OCI-M1 (cell line): Measurements from ENCODE around the gene C3orf62.

ENCODE experiments used
- DNase-seq: peaks from one replicate; lab custom pipeline; 2025; lab: John Stamatoyannopoulos, UW

Gene C3orf62

DNA sequence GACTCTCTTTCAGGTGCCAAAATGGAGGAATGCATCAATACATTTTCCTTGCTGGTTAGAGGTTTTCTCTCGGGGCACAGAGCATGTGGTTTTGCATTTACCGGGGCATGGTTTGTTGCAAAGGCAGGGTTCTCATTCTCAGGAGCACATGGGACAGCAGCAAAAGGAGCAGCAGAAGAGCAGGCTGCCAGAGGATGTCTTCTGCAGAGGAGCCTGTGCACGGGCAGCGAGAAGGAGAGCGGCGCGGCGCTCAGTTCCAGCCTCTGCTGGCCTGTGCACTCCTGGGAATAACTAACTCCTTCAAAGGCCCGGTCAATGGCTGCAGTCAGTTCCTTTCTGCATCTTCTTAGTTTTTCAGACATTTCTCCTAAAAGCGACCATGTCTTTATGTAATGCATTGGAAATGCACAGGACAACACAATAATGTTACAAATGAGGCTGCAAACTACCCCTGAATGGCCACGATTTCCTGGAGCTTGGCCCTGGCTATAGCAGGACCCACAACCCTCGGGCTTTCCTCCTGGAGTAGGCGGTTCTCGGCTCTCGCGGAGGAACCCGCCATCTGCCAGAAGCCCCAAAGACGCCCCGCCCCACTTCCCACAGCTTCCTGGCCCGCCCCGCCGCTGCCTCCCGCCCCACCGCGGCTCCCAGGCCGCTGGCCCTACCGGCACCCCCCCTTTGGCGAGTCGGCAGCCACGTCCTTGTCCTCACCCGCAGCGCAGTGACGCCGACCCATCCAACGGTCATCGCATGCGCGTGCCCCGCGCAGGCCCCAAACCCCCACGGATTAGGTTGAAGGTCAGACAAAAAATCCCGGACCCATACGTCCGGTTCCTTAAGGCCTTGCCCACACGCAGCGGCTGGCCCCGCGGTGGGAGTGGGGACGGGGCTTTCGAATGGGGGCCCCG lies at the start of gene C3orf62:
C3orf62 (minus strand) TSS at position 758 of the 908 bp plus-strand sequence; CDS start at position 398, 360 bp downstream.
- peak; percentile 71 for DNase-seq

- DNase-seq: no peak
Measured at GRCh38 chr3:49324768-49325167, 47.7 kb upstream of the C3orf62 start.

GRCh38 chr3:49316696-49317457 lies 39.8 kb upstream of the C3orf62 start:
- DNase-seq: no peak

DNA sequence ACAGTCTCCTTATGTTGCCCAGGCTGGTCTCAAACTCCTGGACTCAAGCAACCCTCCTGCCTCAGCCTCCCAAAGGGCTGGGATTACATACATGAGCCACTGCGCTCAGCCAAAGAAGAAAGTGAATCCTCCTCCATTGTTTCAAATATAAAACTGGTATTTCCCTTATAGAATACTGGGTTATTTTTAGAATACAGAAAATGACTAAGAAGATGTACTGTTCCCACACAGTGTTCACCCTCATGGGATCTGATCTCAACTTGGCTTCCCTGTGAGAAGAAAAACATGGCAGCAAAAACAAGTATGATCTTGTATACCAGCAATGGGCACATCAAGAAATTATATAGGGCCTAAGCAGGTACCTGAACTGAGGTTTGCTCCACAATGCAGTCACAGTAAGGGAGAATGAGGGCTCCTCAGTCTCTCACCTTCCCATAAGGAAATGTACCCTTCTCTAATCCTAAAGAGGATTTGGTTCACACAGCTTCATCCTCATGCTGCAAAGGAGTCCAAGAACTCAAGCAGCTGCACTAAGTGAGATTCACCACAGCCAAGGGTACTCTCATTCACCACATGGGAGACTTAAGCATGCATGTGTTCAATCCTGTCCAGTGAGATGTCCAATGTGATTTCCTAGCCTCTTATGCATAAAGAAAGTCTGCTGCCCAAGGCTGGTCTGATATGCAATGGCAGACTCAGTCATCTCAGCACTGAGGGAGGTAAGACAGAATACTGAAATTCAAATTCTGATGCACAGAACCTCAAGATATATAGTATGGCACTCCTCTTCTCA lies 37.1 kb upstream of the C3orf62 start:
- DNase-seq: no peak

DNA sequence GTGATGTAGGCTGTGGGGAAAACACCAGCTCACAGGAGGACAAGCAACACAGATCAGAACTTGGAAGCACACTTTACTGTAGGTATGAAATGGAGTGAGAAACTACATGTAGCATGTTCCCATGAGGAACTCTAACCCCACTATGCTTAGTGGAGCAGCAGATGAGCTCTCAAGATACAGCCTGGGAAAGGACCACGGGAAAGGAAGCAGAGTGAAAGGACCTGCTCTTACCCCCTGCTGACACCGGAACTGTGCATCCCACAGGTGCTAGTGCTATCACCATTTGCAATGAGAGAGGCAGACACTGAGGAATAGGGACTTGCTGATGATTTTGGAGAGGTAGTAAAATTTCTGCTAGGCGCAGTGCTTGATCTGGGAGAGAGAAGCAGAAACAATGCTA lies 34.3 kb upstream of the C3orf62 start:
- no peak for DNase-seq

GRCh38 chr3:49310677-49311076 lies 33.6 kb upstream of the C3orf62 start:
- DNase-seq: no peak

GRCh38 chr3:49305608-49306007 lies 28.6 kb upstream of the C3orf62 start:
- no peak for DNase-seq

- DNase-seq: no peak
Measured at GRCh38 chr3:49302613-49303012, 25.6 kb upstream of the C3orf62 start.

DNA sequence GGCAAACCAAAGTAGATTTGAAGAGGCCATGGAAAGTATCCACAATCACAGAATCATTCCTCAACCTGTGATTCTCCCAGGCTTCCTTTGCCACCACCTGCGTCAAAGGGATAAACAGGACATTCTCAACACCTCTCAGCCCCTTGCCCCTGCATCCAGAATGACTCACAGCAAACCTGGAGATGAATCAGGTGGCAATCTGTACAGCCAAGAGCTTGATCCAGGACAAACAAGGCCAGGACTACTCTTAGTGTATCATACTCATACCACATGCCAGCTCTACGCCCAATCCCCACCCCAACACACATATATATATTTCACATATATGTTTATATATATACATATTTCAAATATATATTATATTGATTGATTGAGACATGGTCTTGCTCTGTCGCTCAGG lies 23.6 kb upstream of the C3orf62 start:
- DNase-seq: no peak

- no peak for DNase-seq
Measured at GRCh38 chr3:49298511-49298910, 21.5 kb upstream of the C3orf62 start.

DNA sequence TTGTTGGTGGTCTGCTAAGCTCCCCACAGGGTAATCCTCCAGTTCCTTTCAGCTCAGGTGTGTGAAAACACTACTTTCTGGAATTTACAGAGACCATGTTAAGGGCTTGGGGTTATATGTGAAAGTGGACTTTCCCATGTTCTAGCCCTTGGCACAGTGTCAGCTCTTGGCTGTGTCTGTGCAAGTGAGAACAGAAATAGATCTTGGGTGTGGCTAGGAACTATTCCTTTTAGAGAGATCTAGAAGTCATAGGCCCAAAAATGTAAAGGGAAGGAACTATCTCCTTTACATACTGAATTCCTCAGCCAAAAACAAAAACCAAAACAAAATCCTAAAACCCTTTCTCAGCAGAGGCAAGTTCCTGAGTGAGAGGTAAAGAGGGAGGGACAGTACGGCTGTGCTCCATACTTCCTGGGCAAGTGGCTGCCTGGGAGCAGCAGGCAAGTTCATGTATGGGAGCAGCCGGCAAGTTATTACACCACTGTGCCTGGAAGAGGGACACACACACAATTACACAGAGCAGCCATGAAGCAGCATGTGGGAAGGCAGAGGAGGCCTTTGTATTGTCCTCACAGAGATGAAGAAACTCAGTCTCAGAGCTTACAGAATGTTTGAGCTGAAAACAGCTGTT lies 19.9 kb upstream of the C3orf62 start:
- DNase-seq: no peak

DNA sequence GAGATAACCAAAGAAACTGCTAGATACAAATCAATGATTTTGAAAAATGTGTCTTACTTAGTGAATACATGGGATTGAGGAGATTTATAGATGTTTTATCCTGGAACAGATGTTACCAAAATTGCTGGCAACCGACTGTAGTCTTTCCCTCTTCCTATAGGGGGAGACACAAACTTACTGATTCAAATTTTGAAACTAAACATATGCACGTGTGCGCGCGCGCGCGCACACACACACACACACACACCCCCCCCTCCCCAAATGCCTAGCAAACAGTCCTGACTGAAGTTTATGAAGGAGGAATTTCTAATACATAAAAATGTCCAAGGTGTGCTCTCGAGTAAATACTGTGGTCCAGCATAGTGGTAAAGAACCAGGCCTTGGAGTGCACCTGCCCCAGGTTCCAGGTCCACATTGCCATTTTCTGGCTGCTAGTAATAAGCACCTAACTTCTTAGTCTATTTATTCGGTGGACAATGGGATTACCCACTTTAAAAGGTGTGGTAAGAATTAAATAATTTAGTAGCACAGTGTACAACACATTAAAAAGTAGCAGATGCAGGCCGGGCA lies 18.5 kb upstream of the C3orf62 start:
- DNase-seq: peak; percentile 17

- DNase-seq: no peak
Measured at GRCh38 chr3:49294343-49294742, 17.3 kb upstream of the C3orf62 start.

DNA sequence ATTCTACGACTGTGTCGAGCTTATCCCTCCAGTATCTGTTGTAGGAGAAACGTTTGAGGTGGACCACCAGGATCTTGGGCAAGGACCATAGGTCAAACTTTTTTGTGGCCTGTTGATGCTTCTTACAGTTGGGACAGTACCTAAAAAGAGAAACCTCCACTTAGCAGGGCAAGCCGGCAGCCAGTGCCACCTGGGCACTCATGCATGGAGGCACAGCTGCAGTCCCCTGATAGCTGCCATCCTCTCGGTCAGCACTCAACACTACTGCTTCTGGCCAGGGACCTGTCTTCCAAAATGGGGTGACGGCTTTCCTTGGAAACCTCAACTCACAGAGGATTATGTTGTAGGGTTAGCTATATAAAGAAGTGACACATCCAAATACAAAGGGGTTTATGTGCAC lies 7.0 kb upstream of the C3orf62 start:
- no peak for DNase-seq

GRCh38 chr3:49279376-49279775 lies 2.3 kb upstream of the C3orf62 start:
- peak; percentile 9 for DNase-seq

DNA sequence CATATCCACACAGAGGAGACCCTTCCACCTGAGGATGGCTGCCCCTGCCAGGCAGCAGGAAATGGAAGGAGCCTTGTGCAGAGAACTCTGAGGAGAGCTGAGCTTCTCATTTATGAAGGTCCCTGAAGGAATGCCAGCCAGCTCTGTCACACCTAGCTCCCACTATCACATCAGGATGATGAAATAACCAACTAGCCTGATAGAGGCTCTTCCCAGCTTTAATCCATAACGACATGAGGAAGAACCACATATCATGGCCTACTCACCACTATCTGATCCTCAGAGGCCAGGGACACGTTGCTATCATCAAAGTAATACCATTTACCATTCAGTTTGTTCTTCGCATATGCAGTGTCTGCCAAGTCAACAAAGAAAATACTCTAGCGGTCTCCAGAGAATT lies 1.5 kb upstream of the C3orf62 start:
- peak; percentile 34 for DNase-seq

GRCh38 chr3:49277383-49277775 lies 347 bp upstream of the C3orf62 start:
- peak; percentile 43 for DNase-seq

- DNase-seq: no peak
Measured at GRCh38 chr3:49273825-49274532, 3.1 kb downstream of the C3orf62 start.

DNA sequence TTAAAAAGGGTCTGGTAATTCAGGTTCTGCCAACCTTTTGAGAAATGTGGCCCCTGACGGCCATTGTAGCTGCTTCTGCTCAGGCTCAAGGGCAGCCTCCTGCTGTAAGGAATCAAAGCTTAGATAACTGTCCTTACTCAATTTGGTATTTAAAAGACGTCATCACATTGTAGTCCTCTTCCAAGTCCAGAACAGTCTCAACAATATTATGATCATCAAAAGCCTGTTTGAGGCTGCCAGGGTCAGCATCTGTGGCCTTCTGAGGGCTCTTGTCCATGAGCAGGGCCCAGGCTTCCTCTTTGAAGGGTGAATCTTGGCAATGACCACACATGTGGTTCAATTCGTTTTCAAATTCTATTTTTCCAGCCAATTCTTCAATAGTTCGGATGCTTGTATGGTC lies 6.0 kb downstream of the C3orf62 start:
- no peak for DNase-seq

DNA sequence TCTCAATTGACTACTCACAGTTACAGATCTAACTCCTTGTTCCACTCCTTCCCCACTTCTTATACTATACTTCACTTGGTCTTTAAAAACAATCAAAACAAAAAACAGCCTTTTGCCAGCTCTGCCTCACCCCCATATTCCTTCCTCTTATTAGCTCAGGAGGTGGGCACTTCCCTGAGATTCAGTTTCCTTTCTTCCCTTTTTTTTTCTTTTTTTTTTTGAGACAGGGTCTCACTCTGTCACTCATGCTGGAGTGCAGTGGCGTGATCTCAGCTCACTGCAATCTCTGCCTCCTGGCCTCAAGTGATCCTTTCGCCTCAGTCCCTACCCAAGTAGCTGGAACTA lies 6.9 kb downstream of the C3orf62 start:
- DNase-seq: no peak
